SK-N-SH (cell line): ENCODE measurements around the gene PTGES3. TPM values are rescaled to one million over a fixed set of nuclear protein-coding genes. Genes with fewer than 3 reads are reported as not detected.

Experiments
- polyA plus RNA-seq, 3 experiments: library from polyadenylated mRNA; depleted of rRNA; stranded (reverse); fragments of >200 nt; gene quantifications; 2 replicates each; pipeline ENCODE4 v1.2.3, GENCODE V29; 2012
- small RNA-seq, 7 experiments: library from RNA; depleted of rRNA; stranded (forward); fragments of <200 nt; gene quantifications; one replicate each; pipeline ENCODE3, GENCODE V24; 2012
- TF ChIP-seq, protein P1 (sequence below): IDR thresholded peaks from 2 replicates; pipeline ENCODE4 v1.4.0; 2012; ENCODE audit warnings: low read depth, borderline replicate concordance

Gene PTGES3
- polyA plus RNA-seq, 1 of the 3 experiments (the other 2 are of a cell fraction) = 38.9 TPM

DNA sequence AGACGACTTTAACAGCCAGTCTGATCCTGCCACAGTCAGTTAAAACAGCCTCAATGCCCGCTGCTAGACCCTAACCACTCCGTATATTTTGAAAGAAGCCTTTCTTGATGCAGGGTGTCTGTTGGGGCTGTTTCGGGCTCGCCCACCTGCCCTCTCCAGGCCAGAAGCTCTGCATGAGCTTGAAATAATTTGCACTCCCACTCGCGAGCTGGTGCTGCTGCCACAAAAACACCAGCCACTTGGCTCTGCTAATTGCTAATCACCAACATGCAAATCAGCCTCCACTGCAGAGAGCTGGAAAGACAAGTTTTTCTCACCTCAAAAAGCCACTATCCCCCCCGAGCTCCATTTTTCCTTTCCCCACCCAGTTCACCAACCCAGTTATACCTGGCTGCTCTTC is 73.5 kb downstream of the PTGES3 start (continued):
- TF ChIP-seq, protein P1, sequence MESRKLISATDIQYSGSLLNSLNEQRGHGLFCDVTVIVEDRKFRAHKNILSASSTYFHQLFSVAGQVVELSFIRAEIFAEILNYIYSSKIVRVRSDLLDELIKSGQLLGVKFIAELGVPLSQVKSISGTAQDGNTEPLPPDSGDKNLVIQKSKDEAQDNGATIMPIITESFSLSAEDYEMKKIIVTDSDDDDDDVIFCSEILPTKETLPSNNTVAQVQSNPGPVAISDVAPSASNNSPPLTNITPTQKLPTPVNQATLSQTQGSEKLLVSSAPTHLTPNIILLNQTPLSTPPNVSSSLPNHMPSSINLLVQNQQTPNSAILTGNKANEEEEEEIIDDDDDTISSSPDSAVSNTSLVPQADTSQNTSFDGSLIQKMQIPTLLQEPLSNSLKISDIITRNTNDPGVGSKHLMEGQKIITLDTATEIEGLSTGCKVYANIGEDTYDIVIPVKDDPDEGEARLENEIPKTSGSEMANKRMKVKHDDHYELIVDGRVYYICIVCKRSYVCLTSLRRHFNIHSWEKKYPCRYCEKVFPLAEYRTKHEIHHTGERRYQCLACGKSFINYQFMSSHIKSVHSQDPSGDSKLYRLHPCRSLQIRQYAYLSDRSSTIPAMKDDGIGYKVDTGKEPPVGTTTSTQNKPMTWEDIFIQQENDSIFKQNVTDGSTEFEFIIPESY = no peak

Small RNAs within 50 kb of the gene (small RNA-seq; reads per million reads assigned to genes)
- gene RN7SL809P (0 reads per million in 7 experiments), gene SNORD59A (138 to 6,090 (median 489) reads per million in 7 experiments)

Other genes starting within 250 kb of the PTGES3 start
- gene TIMELESS, start 238.9 kb downstream of the PTGES3 start, polyA plus RNA-seq (2012; rRNA removed) = 5.1 and 5.4 TPM in 2 replicates
- not detected in 2 replicates for gene MIP, start 233.6 kb downstream of the PTGES3 start, polyA plus RNA-seq (2012; rRNA removed)
- 2.6 and 3.5 TPM in 2 replicates for gene SPRYD4, start 219.7 kb downstream of the PTGES3 start, polyA plus RNA-seq (2012; rRNA removed)
- 1.2 and 2.1 TPM in 2 replicates for gene GLS2, start 200.1 kb downstream of the PTGES3 start, polyA plus RNA-seq (2012; rRNA removed)
- 8.9 and 12.2 TPM in 2 replicates for gene RBMS2, start 166.5 kb downstream of the PTGES3 start, polyA plus RNA-seq (2012; rRNA removed)
- 32.4 and 34.9 TPM in 2 replicates for gene BAZ2A, start 58.0 kb downstream of the PTGES3 start, polyA plus RNA-seq (2012; rRNA removed)
- gene ATP5F1B, start 42.3 kb downstream of the PTGES3 start, polyA plus RNA-seq (2012; rRNA removed) = 762 and 917 TPM in 2 replicates
- gene NACA, start 37.0 kb upstream of the PTGES3 start, polyA plus RNA-seq (2012; rRNA removed) = 523 and 644 TPM in 2 replicates
- gene PRIM1, start 64.0 kb upstream of the PTGES3 start, polyA plus RNA-seq (2012; rRNA removed) = 10.3 and 10.9 TPM in 2 replicates
- 1.2 and 1.5 TPM in 2 replicates for gene HSD17B6, start 75.0 kb upstream of the PTGES3 start, polyA plus RNA-seq (2012; rRNA removed)
- gene SDR9C7, start 246.1 kb upstream of the PTGES3 start, polyA plus RNA-seq (2012; rRNA removed) = not detected in 2 replicates